H1 (cell line): ENCODE results near the gene RAB24. TPM values are rescaled to one million over a fixed set of nuclear protein-coding genes. Genes with fewer than 3 reads are reported as not detected.

Experiments used
- CHD2 ChIP-seq: IDR thresholded peaks from 2 replicates; pipeline ENCODE4 v1.6.1; 2012; ENCODE audit warnings: low read length, improper control_type of control experiment
- CREB1 ChIP-seq: IDR thresholded peaks from 2 replicates; pipeline ENCODE4 v1.6.1; 2012; ENCODE audit warnings: inconsistent platforms
- TBP ChIP-seq: IDR thresholded peaks from 2 replicates; pipeline ENCODE4 v1.6.1; 2011; ENCODE audit warnings: low read depth, low read length, improper control_type of control experiment
- USF2 ChIP-seq: IDR thresholded peaks from 2 replicates; pipeline ENCODE4 v1.6.1; 2011; ENCODE audit warnings: low read length, improper control_type of control experiment
- polyA plus RNA-seq, 7 experiments: library from polyadenylated mRNA; depleted of rRNA in 3 of 7; stranded (reverse) in 5 of 7; unstranded in 2 of 7; fragments of >200 nt in 5 of 7; fragments of 200-250 nt in 2 of 7; gene quantifications; 1 replicate in 5 of 7; 2 replicates in 1 of 7; 4 replicates in 1 of 7; pipeline versions ENCODE4 v1.2.1 to v1.2.3, GENCODE V29; 2011 to 2013; ENCODE audit warnings: missing spikeins in 2 of 7, mixed read lengths in 2 of 7
- total RNA-seq: library from RNA; stranded (reverse); fragmentation: NEBNext Ultra II Directional; extraction: Animal tissue kit (Norgen Biotek cat#: 25700); gene quantifications from 2 replicates; pipeline ENCODE4 v1.2.1, GENCODE V29; 2021

The RAB24 gene
- total and polyA plus RNA-seq, 2 of the 8 experiments (the other 6 are each of a cell fraction or from before 2014, with no cell fraction given): 18.8 to 33.8 TPM

- no peak for TF ChIP-seq USF2
- no peak for TF ChIP-seq TBP
- no peak for TF ChIP-seq CHD2
- TF ChIP-seq CREB1: no peak
These were observed 11.1 kb upstream of the RAB24 start (continued) for GRCh38 chr5:177314376-177315342.
